ENCODE results near the gene OMP. TPM values are rescaled to one million over a fixed set of nuclear protein-coding genes. Genes with fewer than 3 reads are reported as not detected.

OMP gene
- total and polyA plus RNA-seq, 2 of the 13 experiments (the other 11 are each of a cell fraction or from before 2014, with no cell fraction given): not detected

DNA sequence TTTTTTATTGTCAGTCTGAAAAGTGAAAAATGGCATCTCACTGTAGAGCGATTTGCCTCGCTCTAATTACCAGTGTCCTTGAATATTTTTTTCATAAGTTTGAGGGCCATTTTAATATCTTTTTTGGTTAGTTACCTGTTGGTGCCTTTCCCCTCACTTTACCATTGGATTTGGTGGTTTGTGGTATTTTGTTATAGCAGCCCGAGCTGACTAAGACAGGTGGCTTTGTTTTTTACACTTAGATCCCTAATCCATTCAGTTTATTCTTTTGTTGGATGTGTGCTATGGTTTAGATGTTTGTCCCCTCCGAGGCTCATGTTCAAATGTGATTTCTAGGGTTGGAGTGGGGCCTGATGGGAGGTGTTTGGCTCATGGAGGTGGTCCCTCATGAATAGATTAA, 42.4 kb upstream of the OMP start:
- Histone ChIP-seq H4K20me1 (ENCODE audit: insufficient read depth, low read length) (no peaks in the 10 kb centered on the region), H3K79me2 (ENCODE audit: insufficient read depth, low read length) (no peaks in the 10 kb centered on the region), H3K27ac (ENCODE audit: extremely low read length, insufficient read depth, low read length) (no peak overlapping the region), H3K9ac (ENCODE audit: insufficient read depth, low read depth, low read length) (no peak overlapping the region), H3K4me1 (ENCODE audit: insufficient read depth, low read length) (peaks cover 30% of the 10 kb centered on the region), H2AFZ (ENCODE audit: low read length) (no peak overlapping the region), H3K9me3 (ENCODE audit: low read length) (peaks cover 27% of the 10 kb centered on the region), H3K27me3 (ENCODE audit: control insufficient read depth in 1 of 2, insufficient read depth in 2 of 2, low read length in 2 of 2) (peaks cover 8 to 11% of the 10 kb centered on the region in 2 experiments; a peak in 2 of 5 replicates), H3K4me2 (ENCODE audit: low read depth, low read length) (no peak overlapping the region), H3K4me3 (replicated peaks in 1 of 3; ENCODE audit: insufficient read depth in 1 of 3, low read depth in 2 of 3, low read length in 3 of 3) (no peak overlapping the region), H3K36me3 (replicated peaks in 1 of 2; ENCODE audit: control insufficient read depth in 1 of 2, insufficient read depth in 2 of 2, low read length in 2 of 2) (no peaks in the 10 kb centered on the region)
- BruUV-seq (replicated peaks): no TSS peak
- 72% methylated on average over 4 of the region's 4 CpGs for WGBS (ENCODE audit: low lambda C conversion rate)
- intact Hi-C loops (cut with micrococcal nuclease; ENCODE audit: unreplicated experiment): no loop called here
- ChIA-PET POLR2A (no interaction called here), CTCF (ENCODE audit: low intra/inter-chr PET ratio, low total read pairs) (no interaction called here)
- FAIRE-seq (no peak), DNase-seq (ENCODE audit: low spot score) (no peak), ATAC-seq (no peak)
- in situ Hi-C loops (cut with HindIII; ENCODE audit: extremely low pct_ligation_motif_present, low pct_unique_long_range_greater_than_20kb): no loop called here
- TF ChIP-seq HNRNPUL1 (IDR thresholded peaks at IDR 0.05; ENCODE audit: low read depth, low read length): no peak
- TF ChIP-seq ZNF12 (CRISPR knock-in tag; IDR thresholded peaks at IDR 0.05): peak; percentile 94
- no peak for TF ChIP-seq AHDC1 (CRISPR knock-in tag; IDR thresholded peaks at IDR 0.05; ENCODE audit: borderline replicate concordance)
- no peak for TF ChIP-seq KAT8 (CRISPR knock-in tag; IDR thresholded peaks at IDR 0.05)
- no peak for TF ChIP-seq ZNF775 (CRISPR knock-in tag; IDR thresholded peaks at IDR 0.05; ENCODE audit: borderline replicate concordance)

Measured in HepG2 (cell line).